Lower leg skin (tissue), 4 donors: ENCODE data around the gene BLM. TPM values are rescaled to one million over a fixed set of nuclear protein-coding genes. Genes with fewer than 3 reads are reported as not detected.
A peak's percentile ranks its signal among the peaks of the same experiment; 100 is the strongest.

Source experiments
- DNase-seq, 2 donors: peaks; one replicate each; pipeline ENCODE4 v3.0.0-alpha.2; 2019; ENCODE audit warnings: low spot score in 2 of 2
- H3K4me3 ChIP-seq: fragments of 200-600 bp; sonication (generic); 2 replicates; pipeline ENCODE4 v1.5.1; 2017; ENCODE audit warnings: mild to moderate bottlenecking, low read depth; ENCODE audit not compliant: poor library complexity, severe bottlenecking
- CTCF ChIP-seq, 3 donors: fragments of 450-650 bp; IDR thresholded peaks; one replicate each; pipeline ENCODE4 v1.5.1; 2016; ENCODE audit warnings: antibody characterized with exemption in 3 of 3, mild to moderate bottlenecking in 3 of 3, moderate library complexity in 2 of 3
- POLR2A ChIP-seq, 2 donors: fragments of 450-650 bp; IDR thresholded peaks; one replicate each; pipeline ENCODE4 v1.6.1; 2016 to 2017; ENCODE audit warnings: antibody characterized with exemption in 2 of 2, mild to moderate bottlenecking in 1 of 2, moderate library complexity in 1 of 2
- WGBS, 2 donors: methylation state at CpG; one replicate each; pipeline ENCODE4 v1.1.5; 2018; 5-methylcytosine and 5-hydroxymethylcytosine counted together
- intact Hi-C: fragments of 100-400 bp; cut with DNase I; formaldehyde crosslinking; loops from one replicate; pipeline ENCODE4 v1.15.0; 2023; ENCODE audit warnings: low total_unique reads
- total RNA-seq, 4 donors: library from RNA; depleted of rRNA; stranded (reverse); fragments of >200 nt; gene quantifications; one replicate each; pipeline ENCODE4 v1.1.0, GENCODE V29; 2016

BLM gene
- total RNA-seq, 4 donors from 2014 or later, result 0.30 to 2.0 (median 0.45) TPM

GRCh38 chr15:90864507-90864906 is 147.4 kb downstream of the BLM start:
- intact Hi-C loops, result no loop called here
- DNase-seq, result peak in 1 of 2 donors; percentile 76
- no peak overlapping the region for H3K4me3 ChIP-seq
- WGBS, 2 donors, result 95 to 98% methylated on average over 10 of the region's 10 CpGs
- TF ChIP-seq CTCF (IDR thresholded peaks at IDR 0.05) (no peak), POLR2A (IDR thresholded peaks at IDR 0.05) (no peak)

GRCh38 chr15:90865702-90866101 is 148.6 kb downstream of the BLM start:
- DNase-seq, result no peak
- no peak for TF ChIP-seq CTCF (IDR thresholded peaks at IDR 0.05)
- WGBS, 2 donors, result 84 to 89% methylated on average over 4 of the region's 4 CpGs
- H3K4me3 ChIP-seq, result no peak overlapping the region
- intact Hi-C loops, result no loop called here

Other genes starting within 250 kb of the BLM start
- gene CRTC3, start 187.4 kb upstream of the BLM start, total RNA-seq, result 10 to 100 TPM; 27.3 to 32.5 (median 28.9) TPM
- gene FURIN, start 151.2 kb downstream of the BLM start, total RNA-seq, result 100 to 1,000 TPM; 114 to 163 (median 149) TPM
- 10 to 100 TPM in 2 of 4 donors, 1 to 10 TPM in 2; 3.6 to 17.9 (median 11.0) TPM for gene FES, start 167.2 kb downstream of the BLM start, total RNA-seq
- gene MAN2A2, start 186.0 kb downstream of the BLM start, total RNA-seq, result 10 to 100 TPM; 21.8 to 43.5 (median 27.4) TPM
- 10 to 100 TPM; 12.0 to 21.1 (median 19.4) TPM for gene HDDC3, start 215.2 kb downstream of the BLM start, total RNA-seq
- 10 to 100 TPM; 56.5 to 79.1 (median 68.2) TPM for gene UNC45A, start 217.9 kb downstream of the BLM start, total RNA-seq
- gene RCCD1, start 237.5 kb downstream of the BLM start, total RNA-seq, result 10 to 100 TPM; 11.0 to 24.5 (median 14.1) TPM